ENCODE measurements around the gene RBM19.

GRCh38 chr12:113931517-113931916, 34.6 kb downstream of the RBM19 start:
- TF ChIP-seq EZH2 (IDR thresholded peaks at IDR 0.05; ENCODE audit: borderline replicate concordance, low read length) (no peak), CTCF (IDR thresholded peaks at IDR 0.05; ENCODE audit: low read length) (no peak)
